OCI-LY3 (cell line): ENCODE results near the gene TMEM164.

Source experiments
- H2AFZ ChIP-seq: fragments of 200-600, 300-600 bp; shearing (Covaris generic); 2 replicates; pipeline ENCODE4 v1.6.0; 2014; ENCODE audit warnings: antibody characterized with exemption, low read depth, low read length
- H3K27ac ChIP-seq: fragments of 200-600, 300-600 bp; sonication (generic); 2 replicates; pipeline ENCODE4 v1.5.1; 2014; ENCODE audit warnings: mild to moderate bottlenecking, low read length, moderate library complexity, mixed read lengths
- H3K27me3 ChIP-seq: fragments of 200-600, 300-600 bp; sonication (generic); 2 replicates; pipeline ENCODE4 v1.6.1; 2014; ENCODE audit warnings: low read depth, low read length, mixed read lengths
- H3K36me3 ChIP-seq: fragments of 200-600, 300-600 bp; sonication (generic); replicated peaks from 2 replicates; pipeline ENCODE3; 2014; ENCODE audit warnings: low read depth, low read length, mixed read lengths
- H3K4me1 ChIP-seq: fragments of 300-600, 200-600 bp; sonication (generic); 2 replicates; pipeline ENCODE4 v1.6.1; 2014; ENCODE audit warnings: low read length, mixed read lengths
- H3K4me2 ChIP-seq: fragments of 200-600, 300-600 bp; sonication (generic); 2 replicates; pipeline ENCODE4 v1.6.1; 2014; ENCODE audit warnings: low read length, mixed read lengths
- H3K4me3 ChIP-seq: fragments of 300-600, 200-600 bp; sonication (generic); 2 replicates; pipeline ENCODE4 v1.5.1; 2014; ENCODE audit warnings: antibody characterized with exemption, mild to moderate bottlenecking, low read length, moderate library complexity
- H3K79me2 ChIP-seq: fragments of 300-600, 200-600 bp; shearing (Covaris generic); 2 replicates; pipeline ENCODE4 v1.6.1; 2014; ENCODE audit warnings: mild to moderate bottlenecking, low read length, mixed read lengths
- H3K9ac ChIP-seq: fragments of 300-600, 200-600 bp; shearing (Covaris generic); 2 replicates; pipeline ENCODE4 v1.6.0; 2014; ENCODE audit warnings: mild to moderate bottlenecking, low read length, moderate library complexity
- H3K9me3 ChIP-seq: fragments of 200-600, 300-600 bp; shearing (Covaris generic); 2 replicates; pipeline ENCODE4 v1.6.1; 2014; ENCODE audit warnings: low read length, mixed read lengths; ENCODE audit not compliant: insufficient read depth
- H4K20me1 ChIP-seq: fragments of 200-600, 300-600 bp; sonication (generic); 2 replicates; pipeline ENCODE4 v1.6.1; 2016; ENCODE audit warnings: low read length, mixed read lengths; ENCODE audit not compliant: insufficient read depth
- CTCF ChIP-seq: fragments of 200-600, 300-600 bp; sonication (generic); IDR thresholded peaks from 2 replicates; pipeline ENCODE4 v1.5.1; 2014; ENCODE audit warnings: antibody characterized with exemption, low read length, low read depth
- EZH2phosphoT487 ChIP-seq: fragments of 200-600 bp; shearing (Covaris generic); IDR thresholded peaks from 2 replicates; pipeline ENCODE4 v1.6.1; 2018; ENCODE audit warnings: antibody characterized with exemption, mixed run types, low read depth

TMEM164 gene

GRCh38 chrX:110050901-110051300, 48.0 kb downstream of the TMEM164 start:
- H3K36me3 ChIP-seq = peaks cover 18% of the 10 kb centered on the region
- no peaks in the 10 kb centered on the region for H3K79me2 ChIP-seq
- H3K4me1 ChIP-seq = peaks cover 14% of the 10 kb centered on the region
- H3K4me2 ChIP-seq = peak overlapping the region; percentile 7; the same call in 1 of the 2 replicates
- H2AFZ ChIP-seq = no peak overlapping the region
- H3K9ac ChIP-seq = no peak overlapping the region
- peaks cover 7% of the 10 kb centered on the region; the same call in 1 of the 2 replicates for H4K20me1 ChIP-seq
- H3K27ac ChIP-seq = no peak overlapping the region
- no peak for TF ChIP-seq EZH2phosphoT487
- no peak for TF ChIP-seq CTCF
- H3K4me3 ChIP-seq = no peak overlapping the region
- H3K27me3 ChIP-seq = no peaks in the 10 kb centered on the region
- no peaks in the 10 kb centered on the region for H3K9me3 ChIP-seq

- Histone ChIP-seq H2AFZ (no peak overlapping the region), H3K9me3 (no peaks in the 10 kb centered on the region), H3K9ac (no peak overlapping the region), H3K79me2 (no peaks in the 10 kb centered on the region), H3K36me3 (peaks cover 18% of the 10 kb centered on the region), H3K27me3 (no peaks in the 10 kb centered on the region), H3K4me1 (peaks cover 20% of the 10 kb centered on the region), H3K27ac (no peak overlapping the region), H3K4me2 (no peak overlapping the region), H4K20me1 (peaks cover 7% of the 10 kb centered on the region; the same call in 1 of the 2 replicates), H3K4me3 (no peak overlapping the region)
- TF ChIP-seq EZH2phosphoT487 (no peak), CTCF (no peak)
Measured at GRCh38 chrX:110051559-110051958, 48.6 kb downstream of the TMEM164 start.

GRCh38 chrX:110052303-110052702, 49.4 kb downstream of the TMEM164 start:
- Histone ChIP-seq H3K4me2 (no peak overlapping the region), H3K27ac (no peak overlapping the region), H2AFZ (no peak overlapping the region), H3K79me2 (no peaks in the 10 kb centered on the region), H4K20me1 (peaks cover 7% of the 10 kb centered on the region; the same call in 1 of the 2 replicates), H3K4me3 (no peak overlapping the region), H3K9ac (no peak overlapping the region), H3K9me3 (no peaks in the 10 kb centered on the region), H3K4me1 (peaks cover 21% of the 10 kb centered on the region), H3K27me3 (no peaks in the 10 kb centered on the region), H3K36me3 (peaks cover 18% of the 10 kb centered on the region)
- TF ChIP-seq EZH2phosphoT487 (no peak), CTCF (no peak)

- Histone ChIP-seq H3K4me2 (no peak overlapping the region), H3K36me3 (peaks cover 18% of the 10 kb centered on the region), H3K4me1 (peaks cover 21% of the 10 kb centered on the region), H3K4me3 (no peak overlapping the region), H3K27me3 (no peaks in the 10 kb centered on the region), H4K20me1 (peaks cover 7% of the 10 kb centered on the region; the same call in 1 of the 2 replicates), H3K9me3 (no peaks in the 10 kb centered on the region), H3K27ac (no peak overlapping the region), H3K79me2 (no peaks in the 10 kb centered on the region), H2AFZ (no peak overlapping the region), H3K9ac (no peak overlapping the region)
- TF ChIP-seq EZH2phosphoT487 (no peak), CTCF (no peak)
Measured at GRCh38 chrX:110053453-110053852, 50.5 kb downstream of the TMEM164 start.
